ENCODE measurements around the gene OR4L1. TPM values are rescaled to one million over a fixed set of nuclear protein-coding genes. Genes with fewer than 3 reads are reported as not detected.
"Not testable (repeated sequence)": the region's sequence is repeated elsewhere in the genome, so short reads cannot be mapped to it uniquely, and the experiment has no call there.

Gene OR4L1, protein sequence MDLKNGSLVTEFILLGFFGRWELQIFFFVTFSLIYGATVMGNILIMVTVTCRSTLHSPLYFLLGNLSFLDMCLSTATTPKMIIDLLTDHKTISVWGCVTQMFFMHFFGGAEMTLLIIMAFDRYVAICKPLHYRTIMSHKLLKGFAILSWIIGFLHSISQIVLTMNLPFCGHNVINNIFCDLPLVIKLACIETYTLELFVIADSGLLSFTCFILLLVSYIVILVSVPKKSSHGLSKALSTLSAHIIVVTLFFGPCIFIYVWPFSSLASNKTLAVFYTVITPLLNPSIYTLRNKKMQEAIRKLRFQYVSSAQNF
- not detected in 2 replicates for polyA plus RNA-seq (2014; cell fraction: cytosol; rRNA removed)
- not detected in 2 replicates for polyA plus RNA-seq (2014; cell fraction: nucleus; rRNA removed)

DNA sequence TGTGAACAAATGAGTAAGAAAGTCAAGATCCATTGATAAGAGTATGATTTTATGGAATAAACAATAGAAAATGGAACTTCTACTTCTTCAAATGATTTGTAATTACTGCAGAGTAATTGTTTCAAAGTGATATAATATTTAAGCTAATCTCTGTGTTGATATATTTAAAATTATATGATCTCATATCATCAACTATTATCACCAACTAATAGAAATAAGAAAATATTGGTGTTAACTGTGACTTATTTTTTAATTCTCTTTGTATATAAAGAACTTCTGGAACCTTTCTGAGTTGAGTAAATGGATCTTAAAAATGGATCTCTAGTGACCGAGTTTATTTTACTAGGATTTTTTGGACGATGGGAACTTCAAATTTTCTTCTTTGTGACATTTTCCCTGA lies at the start of gene OR4L1:
Gene OR4L1, plus strand, starts transcription at position 301 of the 400 bp plus-strand sequence. Its CDS starts 0 bp downstream, at position 301.
- DNase-seq (ENCODE audit: low spot score), result no peak

DNA sequence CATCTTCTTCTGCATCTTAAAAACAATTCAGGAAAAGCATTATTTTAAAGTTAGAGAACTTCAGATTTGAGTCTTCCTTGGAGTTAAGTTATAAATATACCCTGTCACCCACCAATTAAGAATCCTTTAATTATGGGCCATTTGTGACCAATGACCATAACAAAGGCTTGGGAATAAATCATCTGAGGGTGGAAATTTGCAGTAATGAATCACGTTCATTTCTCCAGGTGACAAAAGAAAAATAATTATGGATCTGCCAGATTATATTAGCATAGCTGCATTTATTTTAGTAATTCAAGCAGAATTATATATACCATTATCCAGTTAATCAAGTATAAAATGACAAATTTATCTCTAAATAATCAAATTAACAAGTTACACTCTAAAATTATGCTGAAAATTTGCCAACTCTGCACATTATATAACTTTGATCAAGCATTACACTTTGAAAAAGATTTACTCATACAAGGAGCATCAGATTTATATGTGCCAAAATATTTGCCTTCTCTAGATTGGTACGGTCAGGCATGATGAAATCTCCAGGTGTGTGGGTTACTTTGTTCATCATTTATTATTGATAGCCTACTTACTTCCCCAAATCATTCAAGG lies 40.5 kb upstream of the OR4L1 start, which contains the start of gene OR4K14:
Gene OR4K14, minus strand, starts transcription at position 51 of the 609 bp plus-strand sequence. CDS start 4,114 bp downstream, outside the sequence.
- DNase-seq (ENCODE audit: low spot score), result no peak

DNA sequence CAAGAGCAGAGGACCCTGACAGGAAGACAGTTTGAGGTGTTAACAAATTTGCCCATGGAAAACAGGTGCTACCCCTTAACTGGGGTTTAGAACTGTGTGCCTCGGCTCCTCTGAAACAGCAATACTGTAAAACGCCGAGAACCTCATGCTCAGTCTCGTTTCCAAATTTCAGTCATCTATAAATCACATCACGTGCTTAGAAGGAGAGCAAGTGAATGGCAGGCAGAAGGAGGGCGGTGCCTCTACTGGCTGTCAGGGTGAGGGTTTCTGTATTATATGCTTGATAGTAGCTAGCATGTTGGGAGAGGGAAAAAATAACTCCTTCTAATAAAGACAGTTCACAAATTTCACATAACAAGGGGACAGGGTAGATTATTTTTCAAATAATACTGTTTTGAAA lies 28.8 kb upstream of the OR4L1 start:
- DNase-seq (ENCODE audit: low spot score), result no peak

DNA sequence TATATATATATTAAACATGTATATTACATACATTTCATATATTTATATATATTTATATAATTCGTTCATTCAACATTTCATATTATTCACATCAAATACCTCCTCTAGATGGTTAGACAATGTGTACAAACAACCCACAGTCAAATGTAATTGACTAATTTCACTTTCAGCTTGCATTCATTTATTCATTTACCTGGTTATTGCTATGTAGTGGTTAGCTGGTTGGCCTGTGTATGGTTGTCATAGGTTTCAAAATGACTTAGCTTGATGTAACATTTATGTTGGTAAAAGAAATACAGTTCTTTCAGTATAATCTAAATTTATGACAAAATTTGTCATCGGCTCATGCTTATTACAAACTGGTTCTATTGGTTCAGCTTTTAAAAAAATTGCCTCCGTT lies 24.4 kb upstream of the OR4L1 start:
- DNase-seq (ENCODE audit: low spot score), result no peak

DNA sequence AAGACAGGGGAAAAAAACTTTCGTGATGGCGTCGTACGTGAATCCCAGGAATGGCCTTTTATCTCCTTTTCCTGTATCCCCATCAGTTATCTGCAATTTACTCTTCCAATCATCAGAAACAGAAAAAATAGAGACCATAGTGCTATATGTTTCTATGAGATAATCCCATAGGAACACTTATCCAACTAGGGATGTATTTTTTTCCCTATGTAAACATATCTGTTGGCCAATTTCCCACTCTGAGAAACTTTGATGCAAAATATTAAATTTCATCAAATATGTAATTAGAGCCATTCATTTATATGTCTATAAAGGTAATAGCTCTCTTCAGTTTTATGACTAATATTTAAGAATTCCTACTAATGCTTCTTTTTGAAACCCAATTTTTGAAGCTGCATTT lies 23.9 kb upstream of the OR4L1 start, which contains the start of gene OR4K13:
Gene OR4K13, minus strand, starts transcription at position 101 of the 400 bp plus-strand sequence. CDS start 1,280 bp downstream, outside the sequence.
- DNase-seq (ENCODE audit: low spot score), result no peak

DNA sequence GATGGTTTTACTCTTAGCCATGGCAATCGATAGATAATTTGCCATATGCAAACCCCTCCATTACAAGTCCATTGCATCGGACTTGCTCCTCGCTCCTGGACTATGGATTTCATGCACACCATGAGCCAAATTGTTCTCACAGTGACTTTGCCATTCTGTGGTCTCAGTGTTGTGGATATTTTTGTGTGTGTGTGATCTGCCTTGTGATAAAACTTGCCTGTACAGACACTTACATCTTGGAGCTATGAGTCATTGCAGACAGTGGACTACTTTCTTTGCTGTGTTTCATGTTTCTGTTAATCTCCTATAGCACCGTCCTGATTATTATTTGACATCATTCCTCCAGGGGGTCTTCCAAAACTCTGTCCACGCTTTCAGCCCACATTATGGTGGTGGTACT lies 15.6 kb upstream of the OR4L1 start:
- no peak for DNase-seq (ENCODE audit: low spot score)

DNA sequence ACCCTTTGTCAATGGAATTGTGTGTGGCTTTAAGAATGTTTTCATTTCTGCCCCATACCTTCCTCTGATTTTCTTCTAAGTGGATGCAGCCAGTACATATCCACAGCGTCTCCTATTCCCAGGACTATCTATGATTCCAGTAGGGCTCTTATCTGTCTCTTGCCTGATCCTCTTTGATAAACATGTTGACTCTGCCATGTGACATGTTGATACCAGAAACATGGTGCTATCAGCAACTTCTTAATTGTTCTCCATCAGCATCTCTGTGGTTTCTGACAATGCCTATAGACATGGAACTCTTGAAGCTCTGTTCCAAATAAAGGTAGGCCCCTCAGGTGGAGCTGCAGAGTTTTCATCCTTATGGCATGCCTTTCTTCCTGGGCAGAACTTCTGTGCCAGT lies 11.6 kb upstream of the OR4L1 start:
- DNase-seq (ENCODE audit: low spot score), result no peak

DNA sequence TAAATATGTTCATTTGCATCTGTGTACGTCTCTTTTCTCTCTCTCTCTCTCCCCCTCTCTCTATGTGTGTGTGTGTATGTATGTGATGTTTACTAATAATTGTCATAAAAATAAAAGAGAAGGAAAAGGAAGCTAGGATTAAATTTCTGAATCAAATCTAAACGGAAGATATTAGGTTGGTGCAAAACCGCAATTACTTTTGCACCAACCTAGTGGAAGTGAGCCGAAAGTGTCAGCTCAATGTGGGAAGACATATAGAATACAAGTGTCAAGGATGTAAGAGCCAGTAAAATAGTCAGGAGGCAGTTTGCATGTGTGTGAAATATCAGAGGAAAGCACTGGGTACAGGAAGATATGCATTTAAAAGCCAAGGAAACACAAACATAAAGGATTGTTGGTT lies 32.2 kb downstream of the OR4L1 start:
- no peak for DNase-seq (ENCODE audit: low spot score)

DNA sequence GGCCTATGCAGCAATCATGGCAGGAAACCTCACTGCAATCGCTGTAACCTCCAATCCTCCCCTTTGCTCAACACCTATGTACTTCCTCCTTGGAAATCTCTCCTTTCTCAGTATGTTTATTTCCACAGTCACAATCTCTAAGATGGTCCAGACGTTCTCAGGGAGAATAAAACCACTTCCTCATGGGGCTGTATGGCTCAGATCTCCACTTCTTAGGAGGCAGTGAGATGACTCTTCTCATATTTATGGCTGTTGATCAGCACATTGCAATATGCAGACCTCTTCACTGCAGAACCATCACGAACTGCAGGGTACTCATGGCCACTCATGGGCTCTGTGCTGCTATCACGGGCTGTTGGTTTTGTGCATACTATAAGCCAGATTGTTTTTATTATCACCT lies 33.6 kb downstream of the OR4L1 start:
- no peak for DNase-seq (ENCODE audit: low spot score)

DNA sequence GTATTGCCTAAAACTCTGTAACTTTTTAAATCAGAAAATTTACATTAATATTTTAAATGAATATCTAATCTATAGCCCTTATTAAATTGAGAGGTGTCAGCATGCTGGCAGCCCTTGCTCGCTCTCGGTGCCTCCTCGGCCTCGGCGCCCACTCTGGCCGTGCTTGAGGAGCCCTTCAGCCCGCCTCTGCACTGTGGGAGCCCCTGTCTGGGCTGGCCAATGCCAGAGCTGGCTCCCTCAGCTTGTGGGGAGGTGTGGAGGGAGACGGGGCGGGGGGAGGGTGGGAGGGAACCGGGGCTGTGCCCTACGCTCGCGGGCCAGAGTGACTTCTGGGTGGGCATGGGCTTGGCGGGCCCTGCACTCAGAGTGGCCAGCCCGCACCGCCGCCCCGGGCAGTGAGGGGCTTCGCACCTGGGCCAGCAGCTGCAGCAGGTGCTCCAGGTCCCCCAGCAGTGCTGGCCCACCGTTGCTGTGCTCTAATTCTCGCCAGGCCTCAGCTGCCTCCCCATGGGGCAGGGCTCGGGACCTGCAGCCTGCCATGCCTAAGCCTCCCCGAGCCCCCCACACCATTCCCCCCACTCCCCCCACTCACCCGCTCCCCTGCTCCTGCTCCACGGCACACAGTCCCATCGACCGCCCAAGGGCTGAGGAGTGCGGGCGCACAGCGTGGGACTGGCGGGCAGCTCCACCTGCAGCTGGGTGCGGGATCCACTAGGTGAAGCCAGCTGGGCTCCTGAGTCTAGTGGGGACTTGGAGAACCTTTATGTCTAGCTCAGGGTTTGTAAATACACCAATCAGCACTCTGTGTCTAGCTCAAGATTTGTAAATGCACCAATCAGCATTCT lies 39.3 kb downstream of the OR4L1 start:
- DNase-seq (ENCODE audit: low spot score), result not testable (repeated sequence)

DNA sequence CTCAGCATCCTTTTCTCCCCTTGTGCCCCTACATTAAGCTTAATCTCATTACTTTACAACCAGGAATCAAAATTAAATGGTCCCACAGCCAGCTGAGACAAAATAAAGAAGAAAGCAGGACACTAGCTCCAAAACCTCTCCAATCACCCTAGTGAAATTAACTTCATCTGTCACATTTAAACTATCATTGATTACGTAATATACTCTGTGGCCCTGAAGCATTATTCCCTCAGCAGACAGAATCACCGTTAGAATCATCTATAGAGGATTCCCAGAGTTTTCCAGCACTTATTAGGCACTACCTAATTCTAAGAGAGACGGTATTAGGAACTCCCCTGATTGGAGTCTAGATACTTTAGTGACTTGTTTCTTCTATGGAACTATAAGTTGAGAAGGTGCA lies 50.6 kb downstream of the OR4L1 start, which contains the start of gene OR4K17:
Gene OR4K17, plus strand, starts transcription at position 302 of the 400 bp plus-strand sequence. CDS start 6,761 bp downstream, outside the sequence.
- no peak for DNase-seq (ENCODE audit: low spot score)

Small RNA genes lying within 50 kb of the gene (small RNA-seq; reads per million reads assigned to genes)
- 0 reads per million in 2 experiments for gene RNA5SP380

Data from SK-N-DZ (cell line).